PC-9 (cell line): ENCODE measurements around the gene DZIP3. TPM values are rescaled to one million over a fixed set of nuclear protein-coding genes. Genes with fewer than 3 reads are reported as not detected.

Experiments used
- BruUV-seq: library from RNA; stranded (reverse); fragments of 400-500 nt; replicated peaks from 2 replicates; lab custom pipeline; 2021; lab: Mats Ljungman, UMichigan
- CTCF ChIA-PET: fragments of 300-600 bp; sonication (Branson Sonifier 250); formaldehyde crosslinking; loops from one replicate; lab custom pipeline; 2022; ENCODE audit warnings: antibody characterized with exemption; lab: Charles Lee
- POLR2A ChIA-PET: fragments of 300-600 bp; sonication (Branson Sonifier 250); formaldehyde crosslinking; loops from one replicate; lab custom pipeline; 2022; ENCODE audit warnings: antibody characterized with exemption; ENCODE audit not compliant: unreplicated experiment; lab: Charles Lee
- DNase-seq, 2 experiments: peaks; one replicate each; pipeline versions ENCODE4 v3.0.0 to v3.0.0-alpha.2; 2015 to 2022; ENCODE audit warnings: mixed read lengths in 1 of 2
- H2AFZ ChIP-seq: fragments of 200-600 bp; sonication (generic); 2 replicates; pipeline ENCODE4 v1.8.1; 2017; ENCODE audit warnings: antibody characterized with exemption
- H3F3A ChIP-seq: fragments of 200-600 bp; sonication (generic); 2 replicates; pipeline ENCODE4 v1.8.1; 2017; ENCODE audit warnings: antibody characterized with exemption, mild to moderate bottlenecking, low read depth; ENCODE audit not compliant: insufficient read depth
- H3K27ac ChIP-seq: fragments of 200-600 bp; sonication (generic); 2 replicates; pipeline ENCODE4 v1.6.1; 2016; ENCODE audit warnings: mixed run types
- H3K27me3 ChIP-seq: fragments of 200-600 bp; sonication (generic); 2 replicates; pipeline ENCODE4 v1.6.1; 2016; ENCODE audit warnings: low read depth, mixed run types; ENCODE audit not compliant: insufficient read depth
- H3K36me3 ChIP-seq: fragments of 200-600 bp; sonication (generic); 2 replicates; pipeline ENCODE4 v1.6.1; 2016; ENCODE audit warnings: low read depth, mixed run types
- H3K4me1 ChIP-seq: fragments of 200-600 bp; sonication (generic); replicated peaks from 2 replicates; pipeline ENCODE4 v1.6.1; 2016; ENCODE audit warnings: mixed run types; ENCODE audit not compliant: insufficient read depth
- H3K4me2 ChIP-seq: fragments of 200-600 bp; sonication (generic); 2 replicates; pipeline ENCODE4 v1.6.1; 2017; ENCODE audit warnings: mixed run types
- H3K4me3 ChIP-seq: fragments of 200-600 bp; sonication (generic); 2 replicates; pipeline ENCODE4 v1.6.1; 2016; ENCODE audit warnings: mixed run types
- H3K79me2 ChIP-seq: fragments of 200-600 bp; sonication (generic); 2 replicates; pipeline ENCODE4 v1.6.1; 2017; ENCODE audit warnings: low read depth, mixed run types
- H3K9me2 ChIP-seq: fragments of 200-600 bp; sonication (generic); 2 replicates; pipeline ENCODE4 v1.8.1; 2017; ENCODE audit warnings: mild to moderate bottlenecking; ENCODE audit not compliant: insufficient read depth
- H3K9me3 ChIP-seq: fragments of 200-600 bp; sonication (generic); 2 replicates; pipeline ENCODE4 v1.8.1; 2016; ENCODE audit warnings: low read depth; ENCODE audit not compliant: insufficient read depth
- H4K20me1 ChIP-seq: fragments of 200-600 bp; sonication (generic); 2 replicates; pipeline ENCODE4 v1.8.1; 2017; ENCODE audit not compliant: insufficient read depth
- CTCF ChIP-seq: fragments of 200-600 bp; sonication (generic); conservative IDR thresholded peaks from 2 replicates; pipeline ENCODE4 v1.6.1; 2017; ENCODE audit warnings: mixed run types, antibody characterized with exemption, mild to moderate bottlenecking, moderate library complexity
- EZH2 ChIP-seq: fragments of 200-600 bp; sonication (generic); IDR thresholded peaks from 2 replicates; pipeline ENCODE4 v1.8.0; 2017; ENCODE audit warnings: antibody characterized with exemption, low read depth
- intact Hi-C: fragments of 100-400 bp; cut with micrococcal nuclease; formaldehyde crosslinking; loops from one replicate; pipeline ENCODE4 v1.10.0; 2022; ENCODE audit not compliant: unreplicated experiment
- total RNA-seq: library from RNA; stranded (reverse); gene quantifications from 2 replicates; pipeline ENCODE4 v1.2.3, GENCODE V29; 2021

The DZIP3 gene
- total RNA-seq, 1 experiment from 2014 or later: 14.5 TPM

DNA sequence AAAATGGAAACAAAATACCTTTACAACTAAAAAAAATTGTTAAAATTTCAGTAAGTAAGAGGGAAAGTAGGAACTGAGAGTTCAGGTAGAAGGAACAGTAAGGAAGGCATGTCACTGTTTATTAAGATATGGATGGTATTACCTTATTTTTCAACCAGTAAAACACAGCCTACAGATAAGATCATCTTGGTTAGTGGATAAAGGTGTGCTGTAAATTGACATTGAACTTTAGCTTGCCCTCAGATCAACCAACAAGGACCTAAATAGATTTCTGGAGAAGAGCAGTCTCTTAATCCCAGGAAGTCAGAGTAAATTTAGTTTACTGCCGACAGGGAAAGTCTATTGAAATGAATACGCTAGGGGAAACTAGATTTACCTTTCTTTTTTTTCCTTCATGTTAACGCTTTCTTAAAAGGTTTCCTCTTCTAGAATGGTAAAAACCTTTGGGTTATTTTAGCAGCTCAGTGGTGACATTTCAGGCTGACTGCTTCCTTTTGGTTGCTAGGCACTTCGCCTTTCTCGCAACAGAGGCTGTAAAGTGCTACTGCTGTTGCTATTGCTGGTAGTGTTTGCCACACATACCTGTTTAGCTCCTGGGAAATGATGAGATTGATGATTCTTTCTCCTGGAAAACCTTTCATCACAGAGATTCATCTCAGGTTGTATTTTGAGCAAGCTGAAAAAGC is 12.9 kb downstream of the DZIP3 start:
- POLR2A ChIA-PET: no interaction called here
- Histone ChIP-seq H3K79me2 (no peaks in the 10 kb centered on the region), H3K9me2 (no peaks in the 10 kb centered on the region), H3K4me2 (no peak overlapping the region), H3K27me3 (no peaks in the 10 kb centered on the region), H3K27ac (no peak overlapping the region), H3K4me1 (peaks cover 8% of the 10 kb centered on the region), H4K20me1 (no peaks in the 10 kb centered on the region), H2AFZ (no peak overlapping the region), H3K36me3 (no peaks in the 10 kb centered on the region), H3K4me3 (no peak overlapping the region), H3F3A (no peaks in the 10 kb centered on the region), H3K9me3 (no peaks in the 10 kb centered on the region)
- TF ChIP-seq CTCF (no peak), EZH2 (no peak)
- intact Hi-C loops: no loop called here
- CTCF ChIA-PET: no interaction called here
- DNase-seq: no peak
- no TSS peak for BruUV-seq

DNA sequence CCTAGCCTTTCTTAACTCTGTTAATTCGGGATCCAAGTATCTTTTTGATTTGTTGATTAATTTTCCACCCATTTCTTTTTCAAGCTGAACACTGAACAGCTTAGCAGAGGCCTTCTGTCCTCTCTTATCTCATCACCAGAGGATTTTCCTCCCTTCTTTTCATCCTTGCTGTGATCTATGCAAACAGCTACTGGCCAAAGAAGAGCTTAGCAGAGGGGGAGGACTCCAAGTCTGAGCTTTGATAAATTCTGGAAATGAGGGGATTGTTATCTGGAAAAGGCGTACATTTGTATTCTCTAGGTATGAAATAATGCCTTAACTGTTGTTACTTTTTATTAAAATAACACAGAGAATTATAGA is 13.4 kb downstream of the DZIP3 start:
- BruUV-seq: no TSS peak
- DNase-seq: no peak

GRCh38 chr3:108603691-108604090 is 14.2 kb downstream of the DZIP3 start:
- H3K9me2 ChIP-seq: no peaks in the 10 kb centered on the region
- no TSS peak for BruUV-seq
- POLR2A ChIA-PET: no interaction called here
- H2AFZ ChIP-seq: no peak overlapping the region
- TF ChIP-seq CTCF (no peak), EZH2 (no peak)
- H4K20me1 ChIP-seq: no peaks in the 10 kb centered on the region
- H3K9me3 ChIP-seq: no peaks in the 10 kb centered on the region
- H3F3A ChIP-seq: no peaks in the 10 kb centered on the region
- peaks cover 8% of the 10 kb centered on the region for H3K4me1 ChIP-seq
- H3K36me3 ChIP-seq: no peaks in the 10 kb centered on the region
- CTCF ChIA-PET: no interaction called here
- no peak for DNase-seq
- no peaks in the 10 kb centered on the region for H3K27me3 ChIP-seq
- no peak overlapping the region for H3K4me3 ChIP-seq
- intact Hi-C loops: no loop called here
- H3K79me2 ChIP-seq: no peaks in the 10 kb centered on the region
- no peak overlapping the region for H3K4me2 ChIP-seq
- H3K27ac ChIP-seq: no peak overlapping the region

More for the DNA sequence above, 13.4 kb downstream of the DZIP3 start:
- Histone ChIP-seq H3K79me2 (no peaks in the 10 kb centered on the region), H3K27me3 (no peaks in the 10 kb centered on the region), H4K20me1 (no peaks in the 10 kb centered on the region), H3K36me3 (no peaks in the 10 kb centered on the region), H2AFZ (no peak overlapping the region), H3K27ac (no peak overlapping the region), H3K4me1 (peaks cover 8% of the 10 kb centered on the region), H3K4me2 (no peak overlapping the region), H3F3A (no peaks in the 10 kb centered on the region), H3K9me3 (no peaks in the 10 kb centered on the region), H3K9me2 (no peaks in the 10 kb centered on the region), H3K4me3 (no peak overlapping the region)
- intact Hi-C loops: no loop called here
- ChIA-PET POLR2A (no interaction called here), CTCF (no interaction called here)
- TF ChIP-seq CTCF (no peak), EZH2 (no peak)
